Amniotic stem cell (primary cell): ENCODE measurements around the gene IFNGR2.
"Not testable (repeated sequence)": the region's sequence is repeated elsewhere in the genome, so short reads cannot be mapped to it uniquely, and the experiment has no call there.

ENCODE experiments used
- DNase-seq: peaks from one replicate; lab custom pipeline; 2025; lab: John Stamatoyannopoulos, UW

Gene IFNGR2, protein sequence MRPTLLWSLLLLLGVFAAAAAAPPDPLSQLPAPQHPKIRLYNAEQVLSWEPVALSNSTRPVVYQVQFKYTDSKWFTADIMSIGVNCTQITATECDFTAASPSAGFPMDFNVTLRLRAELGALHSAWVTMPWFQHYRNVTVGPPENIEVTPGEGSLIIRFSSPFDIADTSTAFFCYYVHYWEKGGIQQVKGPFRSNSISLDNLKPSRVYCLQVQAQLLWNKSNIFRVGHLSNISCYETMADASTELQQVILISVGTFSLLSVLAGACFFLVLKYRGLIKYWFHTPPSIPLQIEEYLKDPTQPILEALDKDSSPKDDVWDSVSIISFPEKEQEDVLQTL

DNA sequence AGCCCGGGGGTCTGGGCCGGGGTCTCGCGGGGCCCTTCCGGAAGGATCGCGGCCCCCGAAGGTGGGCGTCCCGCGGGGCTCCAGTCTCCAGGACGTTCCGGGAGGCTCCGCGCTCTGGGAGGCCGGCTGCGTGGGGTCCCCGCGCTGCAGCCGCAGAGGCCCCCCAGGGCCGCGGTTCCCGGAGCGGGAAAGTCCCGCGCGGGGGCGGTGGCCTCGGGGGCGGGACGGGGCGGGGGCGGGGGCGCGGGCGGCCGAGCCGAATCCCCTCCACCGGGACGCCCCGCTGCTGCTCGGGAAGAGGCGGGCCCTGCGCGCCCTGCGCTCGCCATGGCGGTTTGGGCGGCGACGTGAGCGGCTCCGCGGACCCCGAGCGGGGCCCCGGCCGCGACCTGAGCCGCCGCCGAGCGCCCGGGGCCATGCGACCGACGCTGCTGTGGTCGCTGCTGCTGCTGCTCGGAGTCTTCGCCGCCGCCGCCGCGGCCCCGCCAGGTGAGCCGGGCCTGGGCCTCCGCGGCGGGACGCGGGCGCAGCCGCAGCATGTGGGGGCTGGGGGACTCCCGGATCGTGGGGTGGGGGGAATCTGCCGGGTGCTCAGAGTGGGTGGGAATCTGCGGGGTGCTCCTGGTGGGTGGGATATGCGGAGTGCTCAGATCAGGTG is at the start of gene IFNGR2:
Gene IFNGR2, plus strand, starts transcription at position 286 of the 658 bp plus-strand sequence. Its CDS starts 131 bp downstream, at position 417.
- no peak for DNase-seq

DNA sequence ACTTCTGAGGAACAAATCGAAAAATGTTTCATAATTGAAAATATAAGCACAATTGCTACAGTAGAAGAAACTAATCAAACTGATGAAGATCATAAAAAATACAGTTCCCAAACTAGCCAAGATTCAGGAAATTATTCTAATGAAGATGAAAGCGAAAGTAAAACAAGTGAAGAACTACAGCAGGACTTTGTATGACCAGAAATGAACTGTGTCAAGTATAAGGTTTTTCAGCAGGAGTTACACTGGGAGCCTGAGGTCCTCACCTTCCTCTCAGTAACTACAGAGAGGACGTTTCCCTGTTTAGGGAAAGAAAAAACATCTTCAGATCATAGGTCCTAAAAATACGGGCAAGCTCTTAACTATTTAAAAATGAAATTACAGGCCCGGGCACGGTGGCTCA is 47.9 kb upstream of the IFNGR2 start:
- DNase-seq, result no peak

DNA sequence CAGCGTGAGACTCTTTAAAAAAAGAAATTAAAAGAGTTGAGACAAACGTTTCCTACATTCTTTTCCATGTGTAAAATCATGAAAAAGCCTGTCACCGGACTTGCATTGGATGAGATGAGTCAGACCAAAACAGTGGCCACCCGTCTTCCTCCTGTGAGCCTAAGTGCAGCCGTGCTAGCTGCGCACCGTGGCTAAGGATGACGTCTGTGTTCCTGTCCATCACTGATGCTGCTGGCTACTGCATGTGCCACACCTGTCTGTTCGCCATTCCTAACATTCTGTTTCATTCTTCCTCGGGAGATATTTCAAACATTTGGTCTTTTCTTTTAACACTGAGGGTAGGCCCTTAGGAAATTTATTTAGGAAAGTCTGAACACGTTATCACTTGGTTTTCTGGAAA is 47.2 kb upstream of the IFNGR2 start:
- no peak for DNase-seq

- no peak for DNase-seq
Observed at GRCh38 chr21:33357177-33357576, 46.0 kb upstream of the IFNGR2 start.

- no peak for DNase-seq
Observed at GRCh38 chr21:33359446-33359845, 43.8 kb upstream of the IFNGR2 start.

DNA sequence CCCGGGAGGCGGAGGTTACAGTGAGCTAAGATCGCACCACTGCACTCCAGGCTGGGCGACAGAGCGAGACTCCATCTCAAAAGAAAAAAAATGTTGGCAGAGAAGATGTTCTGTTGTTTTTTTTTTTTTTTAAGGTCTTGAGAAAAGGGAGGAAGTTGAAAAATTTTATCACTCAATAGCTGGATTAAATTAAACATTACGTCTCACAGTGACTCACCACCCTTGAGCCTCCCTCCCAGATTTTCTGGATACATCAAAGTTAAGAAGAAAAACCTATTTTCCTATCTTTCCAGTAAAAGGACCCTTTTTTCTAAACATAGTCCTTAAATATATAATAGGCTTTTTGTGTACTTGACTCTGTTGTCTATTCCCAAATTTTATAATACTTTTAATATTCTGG is 42.9 kb upstream of the IFNGR2 start:
- no peak for DNase-seq

- DNase-seq, result peak; percentile 22
Observed at GRCh38 chr21:33360881-33361602, 42.2 kb upstream of the IFNGR2 start.

- DNase-seq, result no peak
Observed at GRCh38 chr21:33362044-33362555, 41.1 kb upstream of the IFNGR2 start.

GRCh38 chr21:33363911-33364609 is 39.2 kb upstream of the IFNGR2 start:
- not testable (repeated sequence) for DNase-seq

GRCh38 chr21:33364830-33365229 is 38.4 kb upstream of the IFNGR2 start:
- DNase-seq, result no peak

GRCh38 chr21:33367309-33367973 is 35.8 kb upstream of the IFNGR2 start:
- DNase-seq, result no peak

DNA sequence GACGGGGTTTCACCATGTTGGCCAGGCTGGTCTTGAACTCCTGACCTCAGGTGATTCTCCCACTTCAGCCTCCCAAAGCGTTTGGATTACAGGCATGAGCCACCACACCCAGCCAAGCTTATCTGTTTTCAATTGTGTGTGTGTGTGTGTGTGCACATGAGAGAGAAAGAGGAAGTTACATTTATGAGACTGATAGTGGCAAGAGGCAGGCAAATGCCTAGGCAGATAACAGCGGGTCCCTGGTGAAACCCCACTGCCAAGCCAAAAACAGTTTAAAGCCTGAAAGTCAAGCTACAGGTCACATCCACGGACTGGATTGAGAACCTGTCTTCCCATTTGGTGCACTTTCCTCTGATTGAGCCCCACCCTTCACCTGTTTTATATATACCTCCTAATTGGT is 35.1 kb upstream of the IFNGR2 start:
- DNase-seq, result no peak

DNA sequence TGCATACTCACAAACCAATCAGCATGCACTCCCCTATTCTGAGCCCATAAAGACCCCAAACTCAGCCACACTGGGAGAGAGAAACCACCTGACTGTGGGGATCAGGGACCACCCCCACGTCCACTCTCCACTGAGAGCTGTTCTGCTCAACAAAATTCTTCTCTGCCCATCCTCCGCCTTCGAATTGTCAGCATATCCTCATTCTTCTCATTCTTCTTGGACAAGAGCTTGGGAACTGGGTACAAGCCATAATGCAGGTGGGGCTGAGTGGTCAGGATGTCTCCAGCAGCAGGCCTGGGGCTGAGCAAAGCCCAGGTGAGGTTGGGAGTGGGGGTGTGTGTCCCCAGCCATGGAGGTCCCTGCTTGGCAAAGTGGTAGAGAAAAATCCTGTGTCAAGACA is 34.6 kb upstream of the IFNGR2 start:
- no peak for DNase-seq

DNA sequence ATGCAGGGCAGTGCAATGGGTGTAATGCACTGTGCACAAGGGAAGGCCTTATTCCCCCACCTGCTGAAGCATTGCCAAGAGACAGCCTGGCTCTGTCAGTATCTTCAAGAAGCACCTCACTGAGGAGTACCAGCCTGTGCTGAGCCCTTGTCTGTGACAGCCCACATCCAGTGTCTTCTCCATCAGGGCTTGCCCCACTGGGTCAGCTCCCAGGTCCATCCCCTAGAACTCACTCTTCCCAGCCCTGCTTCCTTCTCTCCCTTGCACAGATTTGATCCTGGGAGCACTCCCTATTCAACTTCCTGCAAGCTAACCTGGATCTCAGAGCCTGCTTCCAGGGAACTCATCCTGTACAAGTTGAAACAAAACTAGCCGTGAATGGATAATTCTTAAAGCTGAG is 33.6 kb upstream of the IFNGR2 start:
- no peak for DNase-seq

- DNase-seq, result no peak
Observed at GRCh38 chr21:33370305-33370704, 32.9 kb upstream of the IFNGR2 start.

DNA sequence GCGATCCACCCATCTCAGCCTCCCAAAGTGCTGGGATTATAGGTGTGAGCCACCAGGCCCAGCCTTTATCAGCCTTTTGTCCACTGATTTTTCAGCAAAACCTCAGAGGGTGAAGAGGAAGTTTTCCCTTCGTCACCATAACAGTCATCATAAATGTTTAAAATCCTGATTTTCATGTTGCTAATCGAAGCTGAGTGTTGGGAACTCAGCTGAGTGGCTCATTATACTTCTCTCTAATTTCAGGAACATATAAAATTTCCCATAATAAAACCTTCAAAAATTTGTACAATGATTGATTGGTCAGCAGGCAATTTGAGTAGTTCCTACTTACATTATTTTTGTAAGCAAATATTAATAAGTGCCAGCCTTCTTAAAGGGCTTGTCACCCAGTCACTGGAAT is 31.8 kb upstream of the IFNGR2 start:
- DNase-seq, result no peak

- DNase-seq, result no peak
Observed at GRCh38 chr21:33372582-33372981, 30.6 kb upstream of the IFNGR2 start.

- DNase-seq, result no peak
Observed at GRCh38 chr21:33373451-33373850, 29.8 kb upstream of the IFNGR2 start.

GRCh38 chr21:33374080-33374449 is 29.1 kb upstream of the IFNGR2 start:
- DNase-seq, result no peak

DNA sequence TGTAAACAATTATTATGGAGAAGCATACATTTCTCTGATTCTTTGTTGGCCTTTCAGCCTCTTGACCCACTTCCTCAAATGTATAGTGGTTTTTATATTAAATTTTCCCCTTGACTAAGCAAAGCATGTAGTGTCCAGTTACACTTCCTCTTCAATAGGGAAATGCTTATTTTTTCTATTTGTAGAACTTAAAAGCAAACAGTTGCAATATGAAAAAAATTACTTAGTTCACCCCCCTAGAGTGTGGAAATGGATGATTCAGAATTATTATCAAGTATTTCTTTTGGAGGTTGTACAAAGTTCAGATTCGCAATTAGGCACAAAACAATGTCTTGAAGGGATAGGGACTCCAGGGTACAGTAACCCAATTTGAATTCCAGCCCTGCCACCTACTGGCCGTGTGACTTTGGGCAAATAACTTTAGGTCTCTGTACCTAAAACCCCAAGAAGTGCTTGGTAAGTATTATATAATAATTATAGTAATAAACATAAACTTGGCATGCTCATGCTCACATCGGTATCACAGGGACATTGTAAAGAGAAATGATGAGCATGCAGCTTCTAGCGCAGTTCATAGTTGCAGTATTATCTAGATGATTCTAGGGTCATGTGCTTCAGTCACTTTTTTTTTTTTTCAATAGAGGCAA is 28.6 kb upstream of the IFNGR2 start:
- DNase-seq, result peak; percentile 18

DNA sequence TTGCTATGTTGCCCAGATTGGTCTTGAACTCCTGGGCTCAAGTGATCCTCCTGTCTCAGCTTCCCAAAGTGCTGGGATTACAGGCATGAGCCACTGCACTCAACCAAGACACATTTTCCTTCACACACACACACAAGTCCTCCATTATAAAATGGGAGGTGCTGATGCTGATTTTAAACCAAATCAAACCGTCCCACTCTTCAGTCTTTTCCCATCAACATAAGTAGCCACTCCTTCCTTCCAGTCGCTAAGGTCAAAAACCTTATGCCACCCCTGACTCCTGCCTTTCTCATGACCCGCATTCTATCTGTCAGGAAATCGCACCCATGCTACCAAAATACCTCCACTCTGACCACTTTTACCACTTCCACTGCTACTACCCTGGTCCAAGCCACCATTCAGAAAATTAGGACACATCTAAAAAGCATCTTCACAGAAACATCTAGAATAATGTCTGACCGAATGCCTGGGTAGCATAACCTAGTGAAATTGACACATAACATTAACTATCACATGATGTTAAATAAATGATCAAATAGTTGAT is 28.0 kb upstream of the IFNGR2 start:
- no peak for DNase-seq
